ENCODE data around the gene ETS2.
"Not testable (repeated sequence)": the region's sequence is repeated elsewhere in the genome, so short reads cannot be mapped to it uniquely, and the experiment has no call there.

ETS2 gene

GRCh38 chr21:38839328-38840286 lies 33.9 kb downstream of the ETS2 start:
- DNase-seq = peak; percentile 39

GRCh38 chr21:38840456-38841300 lies 34.9 kb downstream of the ETS2 start:
- DNase-seq = no peak

- no peak for DNase-seq
These were observed 35.7 kb downstream of the ETS2 start for GRCh38 chr21:38841472-38841871.

- no peak for DNase-seq
These were observed 36.4 kb downstream of the ETS2 start for GRCh38 chr21:38842079-38842478.

- DNase-seq = no peak
These were observed 37.6 kb downstream of the ETS2 start for GRCh38 chr21:38843379-38843778.

- DNase-seq = no peak
These were observed 38.2 kb downstream of the ETS2 start for GRCh38 chr21:38843806-38844503.

GRCh38 chr21:38845374-38845773 lies 39.6 kb downstream of the ETS2 start:
- DNase-seq = not testable (repeated sequence)

GRCh38 chr21:38847556-38847955 lies 41.8 kb downstream of the ETS2 start:
- no peak for DNase-seq

- no peak for DNase-seq
These were observed 42.5 kb downstream of the ETS2 start for GRCh38 chr21:38848187-38848609.

- DNase-seq = no peak
These were observed 44.0 kb downstream of the ETS2 start for GRCh38 chr21:38849776-38850175.

GRCh38 chr21:38850277-38850951 lies 44.7 kb downstream of the ETS2 start:
- DNase-seq = no peak

- no peak for DNase-seq
These were observed 45.4 kb downstream of the ETS2 start for GRCh38 chr21:38851101-38851500.

- DNase-seq = no peak
These were observed 46.5 kb downstream of the ETS2 start for GRCh38 chr21:38852278-38852677.

GRCh38 chr21:38852708-38853107 lies 47.0 kb downstream of the ETS2 start:
- DNase-seq = no peak

- DNase-seq = no peak
These were observed 47.7 kb downstream of the ETS2 start for GRCh38 chr21:38853421-38853919.

GRCh38 chr21:38857152-38857825 lies 51.6 kb downstream of the ETS2 start:
- DNase-seq = no peak

- DNase-seq = no peak
These were observed 52.5 kb downstream of the ETS2 start for GRCh38 chr21:38858026-38858811.

GRCh38 chr21:38858812-38859205 lies 53.1 kb downstream of the ETS2 start:
- DNase-seq = no peak

GRCh38 chr21:38859852-38860251 lies 54.1 kb downstream of the ETS2 start:
- DNase-seq = no peak

- DNase-seq = no peak
These were observed 55.3 kb downstream of the ETS2 start for GRCh38 chr21:38861056-38861455.
